Right renal cortex interstitium (tissue), 3 donors: ENCODE results near the gene GRIK4. TPM values are rescaled to one million over a fixed set of nuclear protein-coding genes. Genes with fewer than 3 reads are reported as not detected.

Source experiments
- DNase-seq, 3 donors: peaks; one replicate each; pipeline ENCODE4 v3.0.0-alpha.2; 2013; ENCODE audit warnings: low read depth in 3 of 3, low spot score in 2 of 3
- polyA plus RNA-seq, 3 donors: library from polyadenylated mRNA; unstranded; fragments of 120-200 nt; gene quantifications; one replicate each; pipeline ENCODE4 v1.2.1, GENCODE V29; 2013; ENCODE audit not compliant: insufficient read length in 3 of 3

The GRIK4 gene
- polyA plus RNA-seq, 3 donors, result 0.93 to 1.3 (median 1.1) TPM

DNA sequence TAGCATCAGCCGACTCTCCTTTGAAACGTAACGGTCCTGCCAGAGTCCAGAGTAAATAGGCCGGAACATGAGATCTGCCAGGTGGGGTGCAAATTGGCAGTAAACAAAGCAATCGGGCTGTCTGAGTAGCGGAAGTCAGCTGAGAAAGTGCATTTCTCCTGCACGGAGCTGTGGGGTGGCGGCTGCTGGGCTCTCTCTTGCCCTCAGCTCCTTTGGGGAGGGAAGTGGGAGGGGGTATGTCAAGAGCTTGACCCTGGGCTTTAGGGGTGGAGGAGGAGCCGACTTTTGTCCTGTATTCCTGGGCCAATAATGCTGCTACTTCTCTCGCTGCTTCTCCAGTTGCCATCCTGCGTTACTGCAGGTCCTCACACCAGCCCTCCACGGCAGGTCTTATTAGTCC lies 11.6 kb downstream of the GRIK4 start:
- DNase-seq, result peak in 2 of 3 donors; percentile 36 to 54

- DNase-seq, result no peak
Observed at GRCh38 chr11:120524536-120525085, 13.1 kb downstream of the GRIK4 start.

- no peak for DNase-seq
Observed at GRCh38 chr11:120525261-120526171, 14.0 kb downstream of the GRIK4 start.

- DNase-seq, result no peak
Observed at GRCh38 chr11:120526241-120526640, 14.7 kb downstream of the GRIK4 start.

- DNase-seq, result no peak
Observed at GRCh38 chr11:120527111-120527761, 15.7 kb downstream of the GRIK4 start.

GRCh38 chr11:120528749-120529148 lies 17.2 kb downstream of the GRIK4 start:
- DNase-seq, result no peak

DNA sequence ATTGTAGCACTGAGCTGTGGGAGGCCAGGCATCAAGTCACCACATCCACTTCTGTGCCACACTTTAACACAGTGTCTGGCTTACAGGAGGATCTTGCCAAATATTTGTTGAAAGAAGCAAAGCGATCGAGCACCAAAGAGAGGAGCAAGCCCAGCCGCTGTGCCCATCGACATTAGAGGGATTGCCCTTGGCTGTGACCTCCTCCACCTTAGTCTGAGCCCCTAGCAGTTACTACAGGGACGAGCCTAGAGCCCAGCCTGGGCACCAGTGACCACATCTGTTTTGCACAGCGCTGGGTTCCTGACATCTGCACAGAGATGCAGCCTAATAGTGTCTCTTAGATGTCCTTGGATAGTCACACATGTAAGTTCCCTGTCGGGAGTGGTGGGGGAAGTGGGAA lies 17.7 kb downstream of the GRIK4 start:
- DNase-seq, result no peak

- no peak for DNase-seq
Observed at GRCh38 chr11:120529911-120530310, 18.4 kb downstream of the GRIK4 start.

GRCh38 chr11:120532082-120532831 lies 20.7 kb downstream of the GRIK4 start:
- DNase-seq, result no peak

- DNase-seq, result no peak
Observed at GRCh38 chr11:120532832-120533196, 21.3 kb downstream of the GRIK4 start.

- no peak for DNase-seq
Observed at GRCh38 chr11:120536091-120536796, 24.7 kb downstream of the GRIK4 start.

GRCh38 chr11:120536797-120537169 lies 25.2 kb downstream of the GRIK4 start:
- no peak for DNase-seq

DNA sequence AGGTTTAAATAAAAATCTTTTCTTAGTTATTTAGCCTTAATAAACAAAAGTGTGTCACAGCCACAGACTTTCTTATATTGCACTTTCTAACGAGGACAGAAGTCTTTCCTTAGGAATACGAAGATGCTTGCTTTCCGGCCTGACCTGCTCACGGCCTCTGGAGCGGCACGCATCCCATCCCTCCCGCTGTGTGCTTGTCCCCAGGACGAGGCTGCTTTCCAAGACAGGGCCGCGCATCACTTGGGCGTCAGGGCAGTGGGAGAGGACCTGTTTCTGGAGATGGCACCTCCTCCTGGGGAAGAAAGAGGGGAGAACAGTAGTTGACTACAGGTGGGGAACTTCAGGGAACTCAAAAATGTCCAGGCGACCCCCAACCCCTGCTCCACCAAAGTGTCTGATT lies 26.4 kb downstream of the GRIK4 start:
- no peak for DNase-seq

- DNase-seq, result no peak
Observed at GRCh38 chr11:120538707-120539106, 27.2 kb downstream of the GRIK4 start.

GRCh38 chr11:120539667-120540369 lies 28.3 kb downstream of the GRIK4 start:
- no peak for DNase-seq

GRCh38 chr11:120540744-120541465 lies 29.4 kb downstream of the GRIK4 start:
- DNase-seq, result no peak

- DNase-seq, result no peak
Observed at GRCh38 chr11:120543521-120544215, 32.1 kb downstream of the GRIK4 start.

DNA sequence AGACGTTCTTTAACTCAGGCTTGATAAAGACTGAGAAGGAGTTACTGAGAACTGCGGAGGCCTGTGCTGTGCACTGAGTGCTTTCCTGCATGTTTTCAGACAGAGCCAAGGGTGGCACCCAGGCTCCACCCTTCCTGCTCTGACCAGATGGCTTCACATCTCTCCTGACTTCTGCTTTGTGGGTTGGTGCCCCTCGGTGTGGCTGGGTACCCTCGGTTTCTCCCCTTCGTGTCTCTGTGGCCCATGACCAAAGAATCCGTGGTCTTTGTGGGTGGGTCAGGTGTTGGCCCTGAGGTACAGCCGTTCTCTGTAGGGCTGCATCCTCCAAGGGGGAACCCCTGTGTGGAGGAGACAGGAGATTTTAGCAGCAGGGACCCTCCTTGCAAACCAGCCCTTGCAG lies 34.3 kb downstream of the GRIK4 start:
- DNase-seq, result no peak
